GM21529 (cell line): ENCODE results near the gene NR3C2.
"Not testable (repeated sequence)": the region's sequence is repeated elsewhere in the genome, so short reads cannot be mapped to it uniquely, and the experiment has no call there.

Experiments used
- ATAC-seq: cut with Tn5 transposase; IDR thresholded peaks from one replicate; pipeline ENCODE4 v1.9.1; 2021; ENCODE audit not compliant: unreplicated experiment

Gene NR3C2

GRCh38 chr4:148323316-148323715, 118.9 kb downstream of the NR3C2 start:
- ATAC-seq: not testable (repeated sequence)

- no peak for ATAC-seq
Measured at GRCh38 chr4:148315049-148315448, 127.2 kb downstream of the NR3C2 start.

- no peak for ATAC-seq
Measured at GRCh38 chr4:148312956-148313490, 129.2 kb downstream of the NR3C2 start.

GRCh38 chr4:148311526-148311925, 130.7 kb downstream of the NR3C2 start:
- ATAC-seq: no peak

- no peak for ATAC-seq
Measured at GRCh38 chr4:148310756-148311155, 131.5 kb downstream of the NR3C2 start.

- ATAC-seq: no peak
Measured at GRCh38 chr4:148305751-148306150, 136.5 kb downstream of the NR3C2 start.

GRCh38 chr4:148302416-148302815, 139.8 kb downstream of the NR3C2 start:
- no peak for ATAC-seq

- ATAC-seq: no peak
Measured at GRCh38 chr4:148300877-148301276, 141.3 kb downstream of the NR3C2 start.

GRCh38 chr4:148299337-148299736, 142.9 kb downstream of the NR3C2 start:
- no peak for ATAC-seq

- ATAC-seq: no peak
Measured at GRCh38 chr4:148296498-148296897, 145.7 kb downstream of the NR3C2 start.

GRCh38 chr4:148295642-148296041, 146.6 kb downstream of the NR3C2 start:
- ATAC-seq: no peak

- ATAC-seq: no peak
Measured at GRCh38 chr4:148293571-148293970, 148.6 kb downstream of the NR3C2 start.

- no peak for ATAC-seq
Measured at GRCh38 chr4:148292686-148293085, 149.5 kb downstream of the NR3C2 start.

GRCh38 chr4:148289740-148290139, 152.5 kb downstream of the NR3C2 start:
- ATAC-seq: no peak

- ATAC-seq: no peak
Measured at GRCh38 chr4:148288448-148288847, 153.8 kb downstream of the NR3C2 start.

- no peak for ATAC-seq
Measured at GRCh38 chr4:148287111-148287510, 155.1 kb downstream of the NR3C2 start.

GRCh38 chr4:148286012-148286411, 156.2 kb downstream of the NR3C2 start:
- ATAC-seq: no peak

GRCh38 chr4:148283665-148284064, 158.5 kb downstream of the NR3C2 start:
- ATAC-seq: no peak

GRCh38 chr4:148278310-148278709, 163.9 kb downstream of the NR3C2 start:
- no peak for ATAC-seq

GRCh38 chr4:148275266-148275665, 166.9 kb downstream of the NR3C2 start:
- no peak for ATAC-seq

- ATAC-seq: no peak
Measured at GRCh38 chr4:148273501-148273986, 168.7 kb downstream of the NR3C2 start.

GRCh38 chr4:148271166-148271565, 171.0 kb downstream of the NR3C2 start:
- ATAC-seq: no peak

GRCh38 chr4:148270630-148271029, 171.6 kb downstream of the NR3C2 start:
- no peak for ATAC-seq
